Cardiac atrium fibroblast (primary cell): ENCODE data around the gene FOXJ1. TPM values are rescaled to one million over a fixed set of nuclear protein-coding genes. Genes with fewer than 3 reads are reported as not detected.

Source experiments
- total RNA-seq: library from RNA; depleted of rRNA; stranded (reverse); fragments of >200 nt; gene quantifications from 2 replicates; pipeline ENCODE4 v1.2.3, GENCODE V29; 2015

FOXJ1 gene
- total RNA-seq = not detected in 2 replicates

GRCh38 chr17:76141212-76142038 is at the start of gene FOXJ1:
FOXJ1 (minus strand) TSS chr17:76141245; CDS start chr17:76140395, 850 bp downstream.

DNA sequence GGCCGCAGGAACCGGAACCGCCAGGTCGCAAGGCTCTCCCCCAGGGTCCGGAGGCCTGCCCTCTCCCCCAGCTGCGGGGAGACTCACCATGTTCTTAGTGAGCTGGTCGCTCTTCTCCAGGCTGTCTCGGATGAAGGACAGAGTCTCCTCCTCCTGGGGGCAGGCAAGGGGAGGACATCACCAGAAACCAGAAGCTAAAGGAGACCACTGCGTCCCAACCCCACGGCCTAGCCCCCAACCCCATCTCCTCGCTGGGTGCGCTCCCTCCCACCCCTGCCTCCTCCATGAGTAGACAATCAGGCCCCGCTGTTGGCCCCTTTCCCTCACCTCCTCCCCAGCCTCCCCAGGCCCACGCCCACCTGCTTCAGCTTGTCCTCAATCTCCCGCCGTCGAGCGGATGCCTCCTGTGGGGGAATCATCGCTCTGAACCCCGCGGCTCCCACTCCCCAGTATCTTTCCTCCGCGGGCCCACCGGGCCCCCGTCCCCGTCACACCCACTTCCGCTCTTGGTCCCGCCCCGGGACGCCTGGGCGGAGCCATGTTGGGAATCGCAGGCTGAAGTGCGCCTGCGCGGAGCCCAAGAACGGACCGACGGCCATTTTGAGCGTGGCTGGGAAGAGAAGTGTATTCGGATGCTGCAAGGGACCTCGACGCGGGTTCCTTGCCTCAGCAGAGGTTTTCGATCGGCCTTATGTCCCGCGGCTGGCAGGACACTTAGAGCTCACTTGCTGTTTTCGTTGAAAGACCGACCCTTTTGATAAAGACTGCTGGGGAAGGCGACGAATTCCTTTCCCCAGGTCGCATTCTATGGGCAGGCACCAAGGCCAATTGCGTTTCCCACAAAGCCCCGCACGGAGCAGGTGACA is 37.5 kb downstream of the FOXJ1 start, which contains the start of gene EXOC7:
Gene EXOC7, minus strand, starts transcription at position 514 of the 866 bp plus-strand sequence. Its CDS starts 95 bp downstream, at position 419.

Other genes starting within 250 kb of the FOXJ1 start
- gene TRIM65, start 244.3 kb downstream of the FOXJ1 start, total RNA-seq = 19.1 and 20.6 TPM in 2 replicates
- gene MRPL38, start 236.4 kb downstream of the FOXJ1 start, total RNA-seq = 12.3 and 15.7 TPM in 2 replicates
- 5.1 and 7.6 TPM in 2 replicates for gene FBF1, start 200.2 kb downstream of the FOXJ1 start, total RNA-seq
- gene ACOX1, start 162.1 kb downstream of the FOXJ1 start, total RNA-seq = 16.4 and 32.4 TPM in 2 replicates
- gene TEN1, start 162.0 kb downstream of the FOXJ1 start, total RNA-seq = 21.8 and 29.6 TPM in 2 replicates
- 2.2 TPM in 1 of 2 replicates, not detected in the other for gene CDK3, start 140.4 kb downstream of the FOXJ1 start, total RNA-seq
- not detected in 2 replicates for gene EVPL, start 113.9 kb downstream of the FOXJ1 start, total RNA-seq
- gene SRP68, start 68.7 kb downstream of the FOXJ1 start, total RNA-seq = 19.5 and 24.0 TPM in 2 replicates
- not detected in 2 replicates for gene GALR2, start 66.5 kb downstream of the FOXJ1 start, total RNA-seq
- gene ZACN, start 62.1 kb downstream of the FOXJ1 start, total RNA-seq = not detected in 2 replicates
- gene EXOC7, start 37.5 kb downstream of the FOXJ1 start, total RNA-seq = 56.0 and 56.1 TPM in 2 replicates
- 0.16 TPM in 1 of 2 replicates, not detected in the other for gene RNF157, start 99.2 kb upstream of the FOXJ1 start, total RNA-seq
- 1.3 and 5.5 TPM in 2 replicates for gene UBALD2, start 124.1 kb upstream of the FOXJ1 start, total RNA-seq
- 0.65 and 1.4 TPM in 2 replicates for gene QRICH2, start 167.0 kb upstream of the FOXJ1 start, total RNA-seq
- 25.9 and 30.7 TPM in 2 replicates for gene PRPSAP1, start 212.7 kb upstream of the FOXJ1 start, total RNA-seq
- 46.9 and 52.3 TPM in 2 replicates for gene SPHK1, start 243.4 kb upstream of the FOXJ1 start, total RNA-seq